ENCODE results near the gene HPSE2. TPM values are rescaled to one million over a fixed set of nuclear protein-coding genes. Genes with fewer than 3 reads are reported as not detected.

HPSE2 gene
- total RNA-seq, 2 experiments from 2014 or later = not detected

- no peak overlapping the region for H3K27ac Mint-ChIP-seq
- TF ChIP-seq CTCF (IDR thresholded peaks at IDR 0.05) = no peak
- no peak overlapping the region for H3K4me3 Mint-ChIP-seq
- H3K27ac ChIP-seq (ENCODE audit: low read depth in 1 of 2, low read length in 2 of 2) = no peak overlapping the region
- peaks cover 21% of the 10 kb centered on the region for H3K27me3 Mint-ChIP-seq
- H3K9me3 ChIP-seq (ENCODE audit: control insufficient read depth in 1 of 2, insufficient read depth in 1 of 2, low read length in 2 of 2) = peaks cover 0 to 3% of the 10 kb centered on the region in 2 experiments
- intact Hi-C loops (cut with DNase I, micrococcal nuclease) = loop anchor here in 1 of 2 experiments (10.0 kb wide), 1 partner anchor 745 kb away; no protein-coding TSS in a partner anchor
- DNase-seq = no peak
- no peak overlapping the region for H3K4me3 ChIP-seq (ENCODE audit: low read length)
- no peak for ATAC-seq (ENCODE audit: poor library complexity)
- H3K36me3 Mint-ChIP-seq (ENCODE audit: low read depth) = no peaks in the 10 kb centered on the region
- no peaks in the 10 kb centered on the region for H3K9me3 Mint-ChIP-seq
- H3K27me3 ChIP-seq (ENCODE audit: control insufficient read depth in 1 of 2, insufficient read depth in 2 of 2, low read length in 2 of 2) = peaks cover 0 to under 1% of the 10 kb centered on the region in 2 experiments
- POLR2A ChIA-PET = no interaction called here
- CTCF ChIA-PET = no interaction called here
- no peaks in the 10 kb centered on the region for H3K4me1 Mint-ChIP-seq (ENCODE audit: low read depth)
- H3K36me3 ChIP-seq (ENCODE audit: insufficient read depth, low read length) = no peaks in the 10 kb centered on the region
- H3K4me1 ChIP-seq (ENCODE audit: insufficient read depth, low read length) = no peaks in the 10 kb centered on the region
Measured at GRCh38 chr10:98659951-98660350, 575.7 kb downstream of the HPSE2 start.

DNA sequence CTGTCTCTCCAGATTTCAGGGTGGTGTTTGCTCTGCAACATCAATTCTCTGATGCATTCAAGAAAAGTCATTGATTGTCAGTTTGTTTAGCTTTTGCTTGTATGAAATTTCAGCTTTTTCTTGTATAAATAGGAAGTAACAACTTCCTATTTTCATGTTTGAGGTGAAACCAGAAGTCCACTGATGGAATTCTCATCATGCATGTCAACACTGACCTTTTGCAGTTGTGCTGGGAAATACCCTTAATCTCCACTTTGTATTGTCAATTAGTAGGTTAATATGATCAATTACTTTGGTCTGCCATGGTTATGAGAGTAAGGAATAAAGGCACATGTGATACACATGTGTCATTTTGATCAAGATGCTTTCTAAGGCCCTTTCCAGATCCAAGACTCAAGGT lies 580.2 kb downstream of the HPSE2 start:
- TF ChIP-seq CTCF (IDR thresholded peaks at IDR 0.05) = no peak
- H3K36me3 ChIP-seq (ENCODE audit: insufficient read depth, low read length) = no peaks in the 10 kb centered on the region
- Mint-ChIP-seq H3K9me3 (no peaks in the 10 kb centered on the region), H3K4me1 (ENCODE audit: low read depth) (no peaks in the 10 kb centered on the region), H3K27me3 (peaks cover 10% of the 10 kb centered on the region), H3K4me3 (no peak overlapping the region), H3K36me3 (ENCODE audit: low read depth) (no peaks in the 10 kb centered on the region), H3K27ac (no peak overlapping the region)
- DNase-seq = no peak
- no peak overlapping the region for H3K4me3 ChIP-seq (ENCODE audit: low read length)
- intact Hi-C loops (cut with DNase I, micrococcal nuclease) = no loop called here
- H3K27ac ChIP-seq (ENCODE audit: low read depth in 1 of 2, low read length in 2 of 2) = no peak overlapping the region
- no peak for ATAC-seq (ENCODE audit: poor library complexity)
- no peaks in the 10 kb centered on the region for H3K4me1 ChIP-seq (ENCODE audit: insufficient read depth, low read length)
- ChIA-PET CTCF (no interaction called here), POLR2A (no interaction called here)
- no peaks in the 10 kb centered on the region for H3K9me3 ChIP-seq (ENCODE audit: control insufficient read depth in 1 of 2, insufficient read depth in 1 of 2, low read length in 2 of 2)
- H3K27me3 ChIP-seq (ENCODE audit: control insufficient read depth in 1 of 2, insufficient read depth in 2 of 2, low read length in 2 of 2) = peaks cover 0 to 3% of the 10 kb centered on the region in 2 experiments

GRCh38 chr10:98649170-98649569 lies 586.5 kb downstream of the HPSE2 start:
- Histone ChIP-seq H3K4me1 (ENCODE audit: insufficient read depth, low read length) (no peaks in the 10 kb centered on the region), H3K36me3 (ENCODE audit: insufficient read depth, low read length) (no peaks in the 10 kb centered on the region), H3K27ac (ENCODE audit: low read depth in 1 of 2, low read length in 2 of 2) (no peak overlapping the region), H3K27me3 (ENCODE audit: control insufficient read depth in 1 of 2, insufficient read depth in 2 of 2, low read length in 2 of 2) (peaks cover 5 to 8% of the 10 kb centered on the region in 2 experiments), H3K9me3 (ENCODE audit: control insufficient read depth in 1 of 2, insufficient read depth in 1 of 2, low read length in 2 of 2) (no peaks in the 10 kb centered on the region), H3K4me3 (ENCODE audit: low read length) (no peak overlapping the region)
- Mint-ChIP-seq H3K4me3 (no peak overlapping the region), H3K36me3 (ENCODE audit: low read depth) (no peaks in the 10 kb centered on the region), H3K27me3 (peaks cover 30% of the 10 kb centered on the region), H3K27ac (no peak overlapping the region), H3K4me1 (ENCODE audit: low read depth) (no peaks in the 10 kb centered on the region), H3K9me3 (no peaks in the 10 kb centered on the region)
- ChIA-PET POLR2A (no interaction called here), CTCF (no interaction called here)
- TF ChIP-seq CTCF (IDR thresholded peaks at IDR 0.05) = no peak
- no peak for ATAC-seq (ENCODE audit: poor library complexity)
- intact Hi-C loops (cut with DNase I, micrococcal nuclease) = no loop called here
- DNase-seq = no peak

Data from CD4-positive, alpha-beta T cell (primary cell).